MM.1S (cell line): ENCODE results near the gene PRKCSH.

Source experiments
- DNase-seq: peaks from one replicate; pipeline ENCODE4 v3.0.0-alpha.2; 2015
- H2AFZ ChIP-seq: fragments of 300-600 bp; sonication (generic); 2 replicates; pipeline ENCODE4 v1.6.0; 2016; ENCODE audit warnings: antibody characterized with exemption, low read length
- H3F3A ChIP-seq: fragments of 300-600 bp; sonication (generic); 2 replicates; pipeline ENCODE4 v1.6.1; 2016; ENCODE audit warnings: mild to moderate bottlenecking, antibody characterized with exemption, low read length, moderate library complexity, mixed read lengths; ENCODE audit not compliant: insufficient read depth
- H3K27ac ChIP-seq: fragments of 300-600 bp; sonication (generic); 2 replicates; pipeline ENCODE4 v1.5.1; 2016; ENCODE audit warnings: mild to moderate bottlenecking, low read length
- H3K27me3 ChIP-seq: fragments of 300-600 bp; sonication (generic); replicated peaks from 2 replicates; pipeline ENCODE4 v1.6.0; 2016; ENCODE audit warnings: low read length; ENCODE audit not compliant: insufficient read depth
- H3K36me3 ChIP-seq: fragments of 300-600 bp; sonication (generic); replicated peaks from 2 replicates; pipeline ENCODE4 v1.6.1; 2016; ENCODE audit warnings: mild to moderate bottlenecking, low read length, mixed read lengths; ENCODE audit not compliant: insufficient read depth
- H3K4me1 ChIP-seq: fragments of 300-600 bp; sonication (generic); 2 replicates; pipeline ENCODE4 v1.6.1; 2016; ENCODE audit warnings: low read length, mixed read lengths
- H3K4me2 ChIP-seq: fragments of 300-600 bp; sonication (generic); 2 replicates; pipeline ENCODE4 v1.6.0; 2016; ENCODE audit warnings: low read depth, low read length
- H3K4me3 ChIP-seq: fragments of 300-600 bp; sonication (generic); 2 replicates; pipeline ENCODE4 v1.5.1; 2016; ENCODE audit warnings: low read length, mixed read lengths
- H3K79me2 ChIP-seq: fragments of 300-600 bp; sonication (generic); 2 replicates; pipeline ENCODE4 v1.6.1; 2016; ENCODE audit warnings: mixed run types, low read length, mixed read lengths
- H3K9ac ChIP-seq: fragments of 300-600 bp; sonication (generic); 2 replicates; pipeline ENCODE4 v1.6.1; 2016; ENCODE audit warnings: low read length, mixed read lengths
- H3K9me2 ChIP-seq: fragments of 300-600 bp; sonication (generic); replicated peaks from 2 replicates; pipeline ENCODE4 v1.6.1; 2016; ENCODE audit warnings: mild to moderate bottlenecking, low read length, mixed read lengths; ENCODE audit not compliant: insufficient read depth
- H3K9me3 ChIP-seq: fragments of 300-600 bp; sonication (generic); replicated peaks from 2 replicates; pipeline ENCODE4 v1.6.1; 2016; ENCODE audit warnings: mild to moderate bottlenecking, low read length, mixed read lengths; ENCODE audit not compliant: insufficient read depth
- H4K20me1 ChIP-seq: fragments of 300-600 bp; sonication (generic); 2 replicates; pipeline ENCODE4 v1.6.1; 2016; ENCODE audit warnings: mild to moderate bottlenecking, low read length, moderate library complexity, mixed read lengths; ENCODE audit not compliant: insufficient read depth
- CTCF ChIP-seq: fragments of 300-600 bp; sonication (generic); IDR thresholded peaks from 2 replicates; pipeline ENCODE4 v1.5.1; 2016; ENCODE audit warnings: antibody characterized with exemption, low read length, mixed read lengths
- EZH2 ChIP-seq: fragments of 300-600 bp; sonication (generic); optimal IDR thresholded peaks from 2 replicates; pipeline ENCODE3; 2017; ENCODE audit warnings: low read depth, mild to moderate bottlenecking, antibody characterized with exemption, low read length, mixed read lengths
- EZH2phosphoT487 ChIP-seq: fragments of 300-600 bp; sonication (generic); IDR thresholded peaks from 2 replicates; pipeline ENCODE4 v1.6.1; 2018; ENCODE audit warnings: antibody characterized with exemption, low read length

PRKCSH gene

GRCh38 chr19:11445141-11445540 lies 9.7 kb downstream of the PRKCSH start:
- Histone ChIP-seq H3K4me3 (no peak overlapping the region), H3K9me3 (no peaks in the 10 kb centered on the region), H3K27ac (no peak overlapping the region)

GRCh38 chr19:11446271-11446651 lies 10.8 kb downstream of the PRKCSH start:
- no peak for DNase-seq
- no peaks in the 10 kb centered on the region for H3K79me2 ChIP-seq

More at GRCh38 chr19:11445141-11445540, 9.7 kb downstream of the PRKCSH start:
- Histone ChIP-seq H3K79me2 (no peaks in the 10 kb centered on the region), H4K20me1 (no peaks in the 10 kb centered on the region), H3K4me2 (no peak overlapping the region), H3K9ac (no peak overlapping the region), H3K4me1 (no peaks in the 10 kb centered on the region), H3K36me3 (no peaks in the 10 kb centered on the region), H2AFZ (no peak overlapping the region), H3K27me3 (no peaks in the 10 kb centered on the region), H3F3A (no peaks in the 10 kb centered on the region), H3K9me2 (no peaks in the 10 kb centered on the region)
- DNase-seq, result no peak
- TF ChIP-seq CTCF (no peak), EZH2 (no peak), EZH2phosphoT487 (no peak)

GRCh38 chr19:11446652-11447301 lies 11.3 kb downstream of the PRKCSH start:
- no peak overlapping the region for H3K4me3 ChIP-seq
- no peak overlapping the region for H2AFZ ChIP-seq
- no peak overlapping the region for H3K9ac ChIP-seq
- no peaks in the 10 kb centered on the region for H3K36me3 ChIP-seq
- no peaks in the 10 kb centered on the region for H3K4me1 ChIP-seq
- peak; percentile 20 for DNase-seq
- H3K4me2 ChIP-seq, result no peak overlapping the region
- no peaks in the 10 kb centered on the region for H4K20me1 ChIP-seq
- H3K9me3 ChIP-seq, result no peaks in the 10 kb centered on the region
- H3K79me2 ChIP-seq, result no peaks in the 10 kb centered on the region
- no peaks in the 10 kb centered on the region for H3K27me3 ChIP-seq
- no peak overlapping the region for H3K27ac ChIP-seq
- no peaks in the 10 kb centered on the region for H3F3A ChIP-seq
- TF ChIP-seq EZH2 (no peak), CTCF (peak; percentile 67)
- H3K9me2 ChIP-seq, result no peaks in the 10 kb centered on the region

More at GRCh38 chr19:11446271-11446651, 10.8 kb downstream of the PRKCSH start:
- Histone ChIP-seq H3K9me2 (no peaks in the 10 kb centered on the region), H3K4me2 (no peak overlapping the region), H3K27me3 (no peaks in the 10 kb centered on the region), H3K9ac (no peak overlapping the region), H3K4me1 (no peaks in the 10 kb centered on the region), H3K36me3 (no peaks in the 10 kb centered on the region), H3K27ac (no peak overlapping the region), H3K9me3 (no peaks in the 10 kb centered on the region), H4K20me1 (no peaks in the 10 kb centered on the region), H2AFZ (no peak overlapping the region), H3K4me3 (no peak overlapping the region), H3F3A (no peaks in the 10 kb centered on the region)
- TF ChIP-seq EZH2 (no peak), EZH2phosphoT487 (no peak), CTCF (no peak)
